Measurements from ENCODE around the gene FCHSD2. TPM values are rescaled to one million over a fixed set of nuclear protein-coding genes. Genes with fewer than 3 reads are reported as not detected.

The FCHSD2 gene
- total and polyA plus RNA-seq, 2 donors (not counting 3 experiments of a cell fraction or from before 2014, with no cell fraction given) = 20.8 to 56.9 TPM

- peaks cover 46% of the 10 kb centered on the region for H3K79me2 ChIP-seq (ENCODE audit: control insufficient read depth, insufficient read depth, low read length)
- FAIRE-seq (no peak), DNase-seq (ENCODE audit: low read depth, low spot score) (no peak)
- intact Hi-C loops (cut with micrococcal nuclease) (no loop called here), dilution Hi-C loops (cut with MboI; ENCODE audit: extremely low pct_ligation_motif_present, low sequenced_read_pairs) (no loop called here)
- H4K20me1 ChIP-seq (replicated peaks; ENCODE audit: control insufficient read depth, extremely low read depth, insufficient read depth, low read length) = no peaks in the 10 kb centered on the region
- H2AFZ ChIP-seq (ENCODE audit: low read depth, low read length) = no peak overlapping the region
- no peak overlapping the region for H3K9ac ChIP-seq (replicated peaks; ENCODE audit: extremely low read depth, insufficient read depth, low read length)
- H3K9me1 ChIP-seq (replicated peaks; ENCODE audit: control insufficient read depth, extremely low read depth, insufficient read depth, low read length) = no peaks in the 10 kb centered on the region
- TF ChIP-seq JUN (IDR thresholded peaks at IDR 0.05; ENCODE audit: borderline replicate concordance, insufficient read depth, insufficient read length, low read depth) (no peak), MAX (IDR thresholded peaks at IDR 0.05; ENCODE audit: insufficient read depth, insufficient read length) (no peak), FOS (IDR thresholded peaks at IDR 0.05; ENCODE audit: borderline replicate concordance, insufficient read depth, low read length) (no peak), MYC (IDR thresholded peaks at IDR 0.05; ENCODE audit: low read depth, low read length) (no peak), POLR2A (IDR thresholded peaks at IDR 0.05; ENCODE audit: low read depth, low read length) (no peak), CTCF (IDR thresholded peaks at IDR 0.05; ENCODE audit: extremely low read depth in 1 of 2, insufficient read depth in 1 of 2, low read depth in 1 of 2, low read length in 2 of 2) (no peak), POLR2AphosphoS5 (IDR thresholded peaks at IDR 0.05; ENCODE audit: insufficient read depth, low read depth, low read length) (no peak), GATA2 (IDR thresholded peaks at IDR 0.05; ENCODE audit: insufficient read depth, insufficient read length, low read depth, low read length) (no peak), EZH2 (IDR thresholded peaks at IDR 0.05; ENCODE audit: borderline replicate concordance, low read depth, low read length, severe bottlenecking) (no peak)
- no peaks in the 10 kb centered on the region for H3K4me1 ChIP-seq (ENCODE audit: control insufficient read depth, extremely low read depth, insufficient read depth, low read length)
- CTCF ChIA-PET = no interaction called here
- no peak overlapping the region for H3K27ac ChIP-seq (ENCODE audit: insufficient read depth, low read depth, low read length)
- BruUV-seq (replicated peaks) = no TSS peak
- H3K36me3 ChIP-seq (ENCODE audit: control insufficient read depth in 2 of 2, extremely low read depth in 1 of 2, insufficient read depth in 2 of 2, low read length in 2 of 2) = no peaks in the 10 kb centered on the region
- no peak overlapping the region for H3K4me3 ChIP-seq (replicated peaks in 1 of 3; ENCODE audit: insufficient read depth in 1 of 3, low read depth in 1 of 3, low read length in 3 of 3)
- H3K4me2 ChIP-seq (ENCODE audit: insufficient read depth, low read length) = no peak overlapping the region
- POLR2A ChIA-PET = no interaction called here
- H3K27me3 ChIP-seq (ENCODE audit: control insufficient read depth in 2 of 2, insufficient read depth in 2 of 2, low read length in 2 of 2) = no peaks in the 10 kb centered on the region
- H3K9me3 ChIP-seq (replicated peaks; ENCODE audit: control insufficient read depth, insufficient read depth, low read length) = no peaks in the 10 kb centered on the region
These were observed 112.7 kb downstream of the FCHSD2 start for GRCh38 chr11:73029403-73029802.

Data from endothelial cell of umbilical vein (primary cell).